Calu3 (cell line): ENCODE results near the gene SLC25A17. TPM values are rescaled to one million over a fixed set of nuclear protein-coding genes. Genes with fewer than 3 reads are reported as not detected.
"Not testable (repeated sequence)": the region's sequence is repeated elsewhere in the genome, so short reads cannot be mapped to it uniquely, and the experiment has no call there.

Experiments used
- BruUV-seq: library from RNA; stranded (reverse); fragments of 400-500 nt; replicated peaks from 2 replicates; lab custom pipeline; 2021; lab: Mats Ljungman, UMichigan
- CTCF ChIA-PET: fragments of 300-600 bp; sonication (Branson Sonifier 250); formaldehyde crosslinking; loops from one replicate; lab custom pipeline; 2022; ENCODE audit warnings: antibody characterized with exemption; lab: Charles Lee
- DNase-seq: peaks from one replicate; pipeline ENCODE4 v3.0.0; 2022
- H3K27ac Mint-ChIP-seq: one replicate; pipeline ENCODE4 v1.8.0; 2022; ENCODE audit warnings: mixed read lengths; ENCODE audit not compliant: unreplicated experiment
- H3K27me3 Mint-ChIP-seq: one replicate; pipeline ENCODE4 v1.8.0; 2022; ENCODE audit warnings: mixed read lengths; ENCODE audit not compliant: unreplicated experiment
- H3K36me3 Mint-ChIP-seq: one replicate; pipeline ENCODE4 v1.8.0; 2022; ENCODE audit warnings: mild to moderate bottlenecking, moderate library complexity, mixed read lengths; ENCODE audit not compliant: insufficient read depth, unreplicated experiment
- H3K4me1 Mint-ChIP-seq: one replicate; pipeline ENCODE4 v1.8.0; 2022; ENCODE audit warnings: mild to moderate bottlenecking, low read depth, mixed read lengths; ENCODE audit not compliant: unreplicated experiment
- H3K4me3 Mint-ChIP-seq: one replicate; pipeline ENCODE4 v1.8.0; 2022; ENCODE audit warnings: mild to moderate bottlenecking, low read depth, moderate library complexity, mixed read lengths; ENCODE audit not compliant: unreplicated experiment
- H3K9me3 Mint-ChIP-seq: one replicate; pipeline ENCODE4 v1.8.0; 2022; ENCODE audit warnings: low read depth, mixed read lengths; ENCODE audit not compliant: unreplicated experiment
- intact Hi-C: fragments of 100-400 bp; cut with micrococcal nuclease; formaldehyde crosslinking; loops from one replicate; pipeline ENCODE4 v1.10.0; 2022; ENCODE audit not compliant: unreplicated experiment
- total RNA-seq: library from RNA; stranded (reverse); gene quantifications from 2 replicates; pipeline ENCODE4 v1.2.3, GENCODE V29; 2022
- TF ChIP-seq, protein P1 (sequence below): fragments of 200-600 bp; IDR thresholded peaks from one replicate; pipeline ENCODE4 v1.8.0; 2022; ENCODE audit warnings: antibody characterized with exemption; ENCODE audit not compliant: unreplicated experiment

SLC25A17 gene
- total RNA-seq, 1 experiment from 2014 or later = 20.7 TPM

DNA sequence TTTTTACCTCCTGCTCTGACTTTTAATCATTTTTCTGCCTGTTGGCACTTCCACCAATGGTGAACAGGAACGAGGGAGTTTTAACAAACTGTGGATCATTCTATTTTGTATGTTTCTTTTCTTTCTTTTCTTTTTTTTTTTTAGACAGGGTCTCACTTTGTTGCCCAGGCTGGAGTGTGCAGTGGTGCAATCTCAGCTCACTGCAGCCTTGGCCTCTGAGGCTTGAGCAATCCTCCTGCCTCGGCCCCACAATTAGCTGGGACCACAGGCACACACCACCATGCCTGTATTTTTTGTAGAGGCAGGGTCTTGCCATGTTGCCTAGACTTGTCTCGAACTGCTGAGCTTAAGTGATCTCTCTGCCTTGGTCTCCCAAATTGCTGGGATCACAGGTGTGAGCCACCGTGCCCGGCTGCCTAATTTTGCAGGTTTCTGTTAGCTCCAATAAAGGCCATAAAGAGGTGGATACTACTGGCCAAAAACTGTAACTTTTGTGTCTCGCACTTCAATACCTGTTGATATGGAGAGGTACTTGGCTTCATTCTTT is 59.8 kb downstream of the SLC25A17 start:
- no peak overlapping the region for H3K27ac Mint-ChIP-seq
- CTCF ChIA-PET = interaction anchor here (0.6 to 3.2 kb wide), 4 partner anchors 76 to 915 kb away, joined by 4 to 51 read pairs (median 7); no protein-coding TSS in a partner anchor
- H3K4me3 Mint-ChIP-seq = no peak overlapping the region
- H3K36me3 Mint-ChIP-seq = no peaks in the 10 kb centered on the region
- DNase-seq = no peak
- H3K27me3 Mint-ChIP-seq = no peaks in the 10 kb centered on the region
- intact Hi-C loops = no loop called here
- H3K4me1 Mint-ChIP-seq = peaks cover under 1% of the 10 kb centered on the region
- BruUV-seq = no TSS peak
- TF ChIP-seq, protein P1, sequence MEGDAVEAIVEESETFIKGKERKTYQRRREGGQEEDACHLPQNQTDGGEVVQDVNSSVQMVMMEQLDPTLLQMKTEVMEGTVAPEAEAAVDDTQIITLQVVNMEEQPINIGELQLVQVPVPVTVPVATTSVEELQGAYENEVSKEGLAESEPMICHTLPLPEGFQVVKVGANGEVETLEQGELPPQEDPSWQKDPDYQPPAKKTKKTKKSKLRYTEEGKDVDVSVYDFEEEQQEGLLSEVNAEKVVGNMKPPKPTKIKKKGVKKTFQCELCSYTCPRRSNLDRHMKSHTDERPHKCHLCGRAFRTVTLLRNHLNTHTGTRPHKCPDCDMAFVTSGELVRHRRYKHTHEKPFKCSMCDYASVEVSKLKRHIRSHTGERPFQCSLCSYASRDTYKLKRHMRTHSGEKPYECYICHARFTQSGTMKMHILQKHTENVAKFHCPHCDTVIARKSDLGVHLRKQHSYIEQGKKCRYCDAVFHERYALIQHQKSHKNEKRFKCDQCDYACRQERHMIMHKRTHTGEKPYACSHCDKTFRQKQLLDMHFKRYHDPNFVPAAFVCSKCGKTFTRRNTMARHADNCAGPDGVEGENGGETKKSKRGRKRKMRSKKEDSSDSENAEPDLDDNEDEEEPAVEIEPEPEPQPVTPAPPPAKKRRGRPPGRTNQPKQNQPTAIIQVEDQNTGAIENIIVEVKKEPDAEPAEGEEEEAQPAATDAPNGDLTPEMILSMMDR = no peak
- no peaks in the 10 kb centered on the region for H3K9me3 Mint-ChIP-seq

DNA sequence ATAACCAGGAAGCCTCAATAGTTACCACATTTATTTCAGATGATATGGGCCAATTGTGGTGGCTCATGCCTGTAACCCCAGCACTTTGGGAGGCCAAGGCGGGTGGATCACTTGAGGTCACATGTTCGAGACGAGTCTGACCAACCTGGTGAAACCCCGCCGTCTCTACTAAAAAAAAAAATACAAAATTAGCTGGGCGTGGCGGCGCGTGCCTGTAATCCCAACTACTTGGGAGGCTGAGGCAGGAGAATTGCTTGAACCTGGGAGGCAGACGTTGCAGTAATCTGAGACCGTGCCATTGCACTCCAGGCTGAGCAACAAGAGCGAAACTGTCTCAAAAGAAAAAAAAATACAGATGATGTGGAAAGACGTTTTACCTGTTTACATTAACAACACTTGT is 60.3 kb downstream of the SLC25A17 start:
- H3K4me1 Mint-ChIP-seq, DNase-seq, H3K4me3 Mint-ChIP-seq, BruUV-seq, H3K27ac Mint-ChIP-seq, intact Hi-C loops, H3K36me3 Mint-ChIP-seq, H3K27me3 Mint-ChIP-seq, H3K9me3 Mint-ChIP-seq: not testable (repeated sequence)
- CTCF ChIA-PET = interaction anchor here (2.0 kb wide), 1 partner anchor 322 kb away, joined by 9 read pairs; no protein-coding TSS in a partner anchor

DNA sequence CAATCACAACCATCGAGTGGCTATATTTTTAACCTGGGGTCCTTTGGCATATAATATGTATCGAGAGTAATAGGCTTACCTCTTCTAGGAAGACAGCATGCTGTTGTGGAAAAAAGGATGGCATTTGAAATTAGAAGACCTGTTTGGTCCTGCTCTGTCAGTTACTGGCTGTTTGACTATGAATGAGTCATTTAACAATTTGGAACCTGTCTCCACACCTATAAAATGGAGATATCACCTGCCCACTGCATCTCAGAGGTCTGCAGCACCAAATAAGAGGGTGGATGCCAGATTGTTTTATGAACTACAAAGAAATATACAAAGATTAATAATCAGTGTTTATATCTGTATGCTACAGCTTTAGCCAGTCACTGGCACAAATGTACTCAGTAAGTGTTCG is 60.8 kb downstream of the SLC25A17 start:
- intact Hi-C loops = no loop called here
- DNase-seq = no peak
- Mint-ChIP-seq H3K4me1 (no peaks in the 10 kb centered on the region), H3K36me3 (no peaks in the 10 kb centered on the region), H3K9me3 (no peaks in the 10 kb centered on the region), H3K27me3 (no peaks in the 10 kb centered on the region), H3K4me3 (no peak overlapping the region), H3K27ac (no peak overlapping the region)
- CTCF ChIA-PET = interaction anchor here (0.5 kb wide), 1 partner anchor 1250 kb away, joined by 9 read pairs; no protein-coding TSS in a partner anchor
- no TSS peak for BruUV-seq
- TF ChIP-seq, protein P1 = no peak

DNA sequence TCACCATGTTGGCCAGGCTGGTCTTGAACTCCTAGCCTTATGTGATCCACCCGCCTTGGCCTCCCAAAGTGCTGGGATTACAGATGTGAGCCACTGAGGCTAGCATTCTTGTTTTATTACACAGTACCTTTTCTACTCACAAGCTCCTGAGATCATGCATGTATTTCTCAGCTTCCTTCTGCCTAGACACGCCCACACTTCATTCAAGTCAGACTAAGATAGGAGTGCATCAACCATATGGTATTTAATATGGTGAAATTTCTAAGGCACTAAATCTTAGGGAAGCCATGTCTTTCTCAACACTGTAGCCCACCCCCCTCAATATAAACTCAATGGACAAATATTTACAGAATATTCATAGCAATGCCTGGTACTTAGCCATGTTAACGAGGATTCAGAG is 62.1 kb downstream of the SLC25A17 start:
- no peak overlapping the region for H3K4me3 Mint-ChIP-seq
- CTCF ChIA-PET = interaction anchor here (0.6 kb wide), 2 partner anchors 233 to 1007 kb away, joined by 3 to 5 read pairs; no protein-coding TSS in a partner anchor
- peaks cover 5% of the 10 kb centered on the region for H3K27me3 Mint-ChIP-seq
- no peaks in the 10 kb centered on the region for H3K36me3 Mint-ChIP-seq
- H3K27ac Mint-ChIP-seq = no peak overlapping the region
- no peaks in the 10 kb centered on the region for H3K9me3 Mint-ChIP-seq
- intact Hi-C loops = no loop called here
- no peak for DNase-seq
- no TSS peak for BruUV-seq
- TF ChIP-seq, protein P1 = no peak
- H3K4me1 Mint-ChIP-seq = no peaks in the 10 kb centered on the region

DNA sequence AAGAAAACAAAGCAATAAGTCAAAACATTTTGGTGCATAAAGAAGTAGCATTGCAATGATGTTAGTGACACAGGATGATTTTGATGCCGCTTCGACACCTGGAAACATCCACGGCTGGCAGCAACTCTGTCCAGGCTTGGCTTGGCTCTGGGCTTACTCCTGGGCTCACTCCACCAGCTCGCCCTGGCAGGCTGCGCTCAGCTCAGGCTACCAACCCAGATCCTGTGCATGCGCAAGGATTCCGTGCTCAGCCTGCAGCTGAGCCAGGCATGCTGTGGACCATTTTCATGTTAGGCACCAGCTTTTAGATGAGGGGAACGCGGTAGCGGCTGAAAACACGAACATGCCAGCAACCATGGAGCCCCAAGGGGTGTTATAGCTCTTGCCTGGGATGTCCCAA is 66.0 kb downstream of the SLC25A17 start:
- H3K27ac Mint-ChIP-seq = no peak overlapping the region
- no peak for DNase-seq
- H3K4me3 Mint-ChIP-seq = no peak overlapping the region
- CTCF ChIA-PET = interaction anchor here (0.7 to 1.0 kb wide), 2 partner anchors 10 to 14 kb away, joined by 3 to 7 read pairs; no protein-coding TSS in a partner anchor
- H3K4me1 Mint-ChIP-seq = no peaks in the 10 kb centered on the region
- BruUV-seq = no TSS peak
- TF ChIP-seq, protein P1 = no peak
- peaks cover 25% of the 10 kb centered on the region for H3K27me3 Mint-ChIP-seq
- no peaks in the 10 kb centered on the region for H3K9me3 Mint-ChIP-seq
- no peaks in the 10 kb centered on the region for H3K36me3 Mint-ChIP-seq
- intact Hi-C loops = no loop called here
